GM23338 (cell line): Measurements from ENCODE around the gene ARMC9. TPM values are rescaled to one million over a fixed set of nuclear protein-coding genes. Genes with fewer than 3 reads are reported as not detected.

Experiments
- ATAC-seq: fragments of 200-7000 bp; cut with Tn5 transposase; 3 replicates; pipeline ENCODE4 v1.9.1; 2020
- DNase-seq: peaks from one replicate; pipeline ENCODE4 v3.0.0-alpha.2; 2015; ENCODE audit warnings: low spot score
- H2AFZ ChIP-seq: fragments of 200-600 bp; sonication (generic); 2 replicates; pipeline ENCODE4 v1.8.0; 2016; ENCODE audit warnings: antibody characterized with exemption, mild to moderate bottlenecking, moderate library complexity
- H3F3A ChIP-seq: fragments of 200-600 bp; sonication (generic); replicated peaks from 2 replicates; pipeline ENCODE4 v1.8.0; 2017; ENCODE audit warnings: antibody characterized with exemption, mixed run types, low read depth
- H3K27ac ChIP-seq: fragments of 200-600 bp; sonication (generic); 2 replicates; pipeline ENCODE4 v1.6.1; 2016; ENCODE audit warnings: low read depth
- H3K27me3 ChIP-seq: fragments of 200-600 bp; sonication (generic); 2 replicates; pipeline ENCODE4 v1.8.0; 2016; ENCODE audit warnings: mild to moderate bottlenecking, mixed run types, moderate library complexity; ENCODE audit not compliant: insufficient read depth
- H3K36me3 ChIP-seq: fragments of 200-600 bp; sonication (generic); 2 replicates; pipeline ENCODE4 v1.8.0; 2016; ENCODE audit warnings: mild to moderate bottlenecking; ENCODE audit not compliant: insufficient read depth
- H3K4me1 ChIP-seq: fragments of 200-600 bp; sonication (generic); 2 replicates; pipeline ENCODE4 v1.8.0; 2016; ENCODE audit warnings: mild to moderate bottlenecking, moderate library complexity; ENCODE audit not compliant: insufficient read depth
- H3K4me2 ChIP-seq: fragments of 200-600 bp; sonication (generic); 2 replicates; pipeline ENCODE4 v1.7.1; 2017; ENCODE audit warnings: mixed run types
- H3K4me3 ChIP-seq: fragments of 200-600 bp; sonication (generic); 2 replicates; pipeline ENCODE4 v1.6.1; 2016; ENCODE audit warnings: mixed run types
- H3K79me2 ChIP-seq: fragments of 200-600 bp; sonication (generic); replicated peaks from 2 replicates; pipeline ENCODE4 v1.8.0; 2017; ENCODE audit warnings: mild to moderate bottlenecking; ENCODE audit not compliant: insufficient read depth
- H3K9me2 ChIP-seq: fragments of 200-600 bp; sonication (generic); 2 replicates; pipeline ENCODE4 v1.8.0; 2017; ENCODE audit not compliant: insufficient read depth
- H4K20me1 ChIP-seq: fragments of 200-600 bp; sonication (generic); replicated peaks from 2 replicates; pipeline ENCODE4 v1.8.0; 2017; ENCODE audit warnings: mild to moderate bottlenecking; ENCODE audit not compliant: insufficient read depth
- H3K27ac Mint-ChIP-seq: 2 replicates; pipeline ENCODE4 v1.8.0; 2020; ENCODE audit warnings: inconsistent platforms, mild to moderate bottlenecking, moderate library complexity, mixed read lengths
- H3K27me3 Mint-ChIP-seq: 3 replicates; pipeline ENCODE4 v1.8.0; 2022; ENCODE audit warnings: low read depth, mild to moderate bottlenecking, moderate library complexity, mixed read lengths, inconsistent platforms; ENCODE audit not compliant: insufficient read depth, poor library complexity
- H3K36me3 Mint-ChIP-seq: 3 replicates; pipeline ENCODE4 v1.8.0; 2021; ENCODE audit warnings: low read depth, mild to moderate bottlenecking, inconsistent platforms, moderate library complexity, mixed read lengths
- H3K4me1 Mint-ChIP-seq: 3 replicates; pipeline ENCODE4 v1.8.0; 2020; ENCODE audit warnings: mild to moderate bottlenecking, inconsistent platforms, mixed read lengths
- H3K4me3 Mint-ChIP-seq: 3 replicates; pipeline ENCODE4 v1.8.0; 2021; ENCODE audit warnings: moderate library complexity, mild to moderate bottlenecking, inconsistent platforms, mixed read lengths
- H3K9me3 Mint-ChIP-seq: 3 replicates; pipeline ENCODE4 v1.8.0; 2020; ENCODE audit warnings: moderate library complexity, mild to moderate bottlenecking, inconsistent platforms, mixed read lengths
- CREB1 ChIP-seq: fragments of 250-450 bp; sonication (Bioruptor Pico); IDR thresholded peaks from 2 replicates; pipeline ENCODE4 v1.5.0; 2020; ENCODE audit warnings: low read depth, mild to moderate bottlenecking, moderate library complexity
- EZH2 ChIP-seq: fragments of 200-600 bp; sonication (generic); IDR thresholded peaks from one replicate; pipeline ENCODE4 v1.8.0; 2017; ENCODE audit warnings: antibody characterized with exemption, mild to moderate bottlenecking, low read depth; ENCODE audit not compliant: unreplicated experiment
- EZH2phosphoT487 ChIP-seq: fragments of 200-600 bp; sonication (generic); IDR thresholded peaks from one replicate; pipeline ENCODE4 v1.8.1; 2018; ENCODE audit warnings: antibody characterized with exemption; ENCODE audit not compliant: unreplicated experiment
- JUNB ChIP-seq: IDR thresholded peaks from one replicate; pipeline ENCODE4 v1.6.1; 2016; ENCODE audit warnings: antibody characterized with exemption; ENCODE audit not compliant: unreplicated experiment
- NANOG ChIP-seq: IDR thresholded peaks from 2 replicates; pipeline ENCODE4 v1.6.1; 2016; ENCODE audit warnings: antibody characterized with exemption, borderline replicate concordance
- POLR2AphosphoS5 ChIP-seq: IDR thresholded peaks from 2 replicates; pipeline ENCODE4 v1.6.1; 2016; ENCODE audit warnings: antibody characterized with exemption, low read depth
- REST ChIP-seq: IDR thresholded peaks from one replicate; pipeline ENCODE4 v1.6.1; 2018; ENCODE audit warnings: antibody characterized with exemption; ENCODE audit not compliant: unreplicated experiment
- STAT1 ChIP-seq: IDR thresholded peaks from one replicate; pipeline ENCODE4 v1.6.1; 2016; ENCODE audit warnings: antibody characterized with exemption; ENCODE audit not compliant: unreplicated experiment
- ZNF114 ChIP-seq: fragments of 250-450 bp; sonication (Bioruptor Pico); IDR thresholded peaks from 2 replicates; pipeline ENCODE4 v1.5.0; 2020; ENCODE audit warnings: mild to moderate bottlenecking, moderate library complexity
- ZNF331 ChIP-seq: fragments of 250-450 bp; sonication (Bioruptor Pico); IDR thresholded peaks from 2 replicates; pipeline ENCODE4 v1.5.0; 2020; ENCODE audit warnings: low read depth, mild to moderate bottlenecking, moderate library complexity
- polyA plus RNA-seq: library from polyadenylated mRNA; unstranded; fragments of >200 nt; fragmentation: Nextera tagmentation; extraction: Ambion mirVana; gene quantifications from 2 replicates; pipeline ENCODE4 v1.2.1, GENCODE V29; 2016
- total RNA-seq: library from RNA; depleted of rRNA; stranded (reverse); fragments of >200 nt; shearing (Covaris generic); gene quantifications from 2 replicates; pipeline ENCODE4 v1.2.3, GENCODE V29; 2014
- TF ChIP-seq, protein P1 (sequence below): IDR thresholded peaks from 2 replicates; pipeline ENCODE4 v1.6.1; 2016; ENCODE audit warnings: antibody characterized with exemption
- TF ChIP-seq, protein P2 (sequence below), 2 experiments: fragments of 200-600 bp in 1 of 2; sonication (generic) in 1 of 2; conservative IDR thresholded peaks; 2 replicates each; pipeline versions ENCODE4 v1.5.1 to v1.6.1; 2016 to 2017; ENCODE audit warnings: antibody characterized with exemption in 2 of 2, low read depth in 2 of 2, mild to moderate bottlenecking in 2 of 2, moderate library complexity in 1 of 2
- TF ChIP-seq, protein P3 (sequence below): fragments of 250-450 bp; sonication (Bioruptor Pico); IDR thresholded peaks from 2 replicates; pipeline ENCODE4 v1.5.0; 2020; ENCODE audit warnings: mild to moderate bottlenecking, moderate library complexity

ARMC9 gene
- total and polyA plus RNA-seq, 2 experiments from 2014 or later = 29.2 to 56.0 TPM

GRCh38 chr2:231185050-231185725, 13.2 kb upstream of the ARMC9 start:
- TF ChIP-seq CREB1 (CRISPR knock-in tag) = no peak
- no peak for TF ChIP-seq EZH2phosphoT487
- no peak for TF ChIP-seq NANOG
- TF ChIP-seq, protein P1, sequence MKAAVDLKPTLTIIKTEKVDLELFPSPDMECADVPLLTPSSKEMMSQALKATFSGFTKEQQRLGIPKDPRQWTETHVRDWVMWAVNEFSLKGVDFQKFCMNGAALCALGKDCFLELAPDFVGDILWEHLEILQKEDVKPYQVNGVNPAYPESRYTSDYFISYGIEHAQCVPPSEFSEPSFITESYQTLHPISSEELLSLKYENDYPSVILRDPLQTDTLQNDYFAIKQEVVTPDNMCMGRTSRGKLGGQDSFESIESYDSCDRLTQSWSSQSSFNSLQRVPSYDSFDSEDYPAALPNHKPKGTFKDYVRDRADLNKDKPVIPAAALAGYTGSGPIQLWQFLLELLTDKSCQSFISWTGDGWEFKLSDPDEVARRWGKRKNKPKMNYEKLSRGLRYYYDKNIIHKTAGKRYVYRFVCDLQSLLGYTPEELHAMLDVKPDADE = no peak
- TF ChIP-seq REST = no peak
- TF ChIP-seq, protein P2, sequence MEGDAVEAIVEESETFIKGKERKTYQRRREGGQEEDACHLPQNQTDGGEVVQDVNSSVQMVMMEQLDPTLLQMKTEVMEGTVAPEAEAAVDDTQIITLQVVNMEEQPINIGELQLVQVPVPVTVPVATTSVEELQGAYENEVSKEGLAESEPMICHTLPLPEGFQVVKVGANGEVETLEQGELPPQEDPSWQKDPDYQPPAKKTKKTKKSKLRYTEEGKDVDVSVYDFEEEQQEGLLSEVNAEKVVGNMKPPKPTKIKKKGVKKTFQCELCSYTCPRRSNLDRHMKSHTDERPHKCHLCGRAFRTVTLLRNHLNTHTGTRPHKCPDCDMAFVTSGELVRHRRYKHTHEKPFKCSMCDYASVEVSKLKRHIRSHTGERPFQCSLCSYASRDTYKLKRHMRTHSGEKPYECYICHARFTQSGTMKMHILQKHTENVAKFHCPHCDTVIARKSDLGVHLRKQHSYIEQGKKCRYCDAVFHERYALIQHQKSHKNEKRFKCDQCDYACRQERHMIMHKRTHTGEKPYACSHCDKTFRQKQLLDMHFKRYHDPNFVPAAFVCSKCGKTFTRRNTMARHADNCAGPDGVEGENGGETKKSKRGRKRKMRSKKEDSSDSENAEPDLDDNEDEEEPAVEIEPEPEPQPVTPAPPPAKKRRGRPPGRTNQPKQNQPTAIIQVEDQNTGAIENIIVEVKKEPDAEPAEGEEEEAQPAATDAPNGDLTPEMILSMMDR (conservative IDR thresholded peaks at IDR 0.05; ENCODE audit: low read depth in 2 of 2) = no peak
- TF ChIP-seq STAT1 = no peak
- no peak for TF ChIP-seq EZH2
- no peak for TF ChIP-seq JUNB
- TF ChIP-seq, protein P3, sequence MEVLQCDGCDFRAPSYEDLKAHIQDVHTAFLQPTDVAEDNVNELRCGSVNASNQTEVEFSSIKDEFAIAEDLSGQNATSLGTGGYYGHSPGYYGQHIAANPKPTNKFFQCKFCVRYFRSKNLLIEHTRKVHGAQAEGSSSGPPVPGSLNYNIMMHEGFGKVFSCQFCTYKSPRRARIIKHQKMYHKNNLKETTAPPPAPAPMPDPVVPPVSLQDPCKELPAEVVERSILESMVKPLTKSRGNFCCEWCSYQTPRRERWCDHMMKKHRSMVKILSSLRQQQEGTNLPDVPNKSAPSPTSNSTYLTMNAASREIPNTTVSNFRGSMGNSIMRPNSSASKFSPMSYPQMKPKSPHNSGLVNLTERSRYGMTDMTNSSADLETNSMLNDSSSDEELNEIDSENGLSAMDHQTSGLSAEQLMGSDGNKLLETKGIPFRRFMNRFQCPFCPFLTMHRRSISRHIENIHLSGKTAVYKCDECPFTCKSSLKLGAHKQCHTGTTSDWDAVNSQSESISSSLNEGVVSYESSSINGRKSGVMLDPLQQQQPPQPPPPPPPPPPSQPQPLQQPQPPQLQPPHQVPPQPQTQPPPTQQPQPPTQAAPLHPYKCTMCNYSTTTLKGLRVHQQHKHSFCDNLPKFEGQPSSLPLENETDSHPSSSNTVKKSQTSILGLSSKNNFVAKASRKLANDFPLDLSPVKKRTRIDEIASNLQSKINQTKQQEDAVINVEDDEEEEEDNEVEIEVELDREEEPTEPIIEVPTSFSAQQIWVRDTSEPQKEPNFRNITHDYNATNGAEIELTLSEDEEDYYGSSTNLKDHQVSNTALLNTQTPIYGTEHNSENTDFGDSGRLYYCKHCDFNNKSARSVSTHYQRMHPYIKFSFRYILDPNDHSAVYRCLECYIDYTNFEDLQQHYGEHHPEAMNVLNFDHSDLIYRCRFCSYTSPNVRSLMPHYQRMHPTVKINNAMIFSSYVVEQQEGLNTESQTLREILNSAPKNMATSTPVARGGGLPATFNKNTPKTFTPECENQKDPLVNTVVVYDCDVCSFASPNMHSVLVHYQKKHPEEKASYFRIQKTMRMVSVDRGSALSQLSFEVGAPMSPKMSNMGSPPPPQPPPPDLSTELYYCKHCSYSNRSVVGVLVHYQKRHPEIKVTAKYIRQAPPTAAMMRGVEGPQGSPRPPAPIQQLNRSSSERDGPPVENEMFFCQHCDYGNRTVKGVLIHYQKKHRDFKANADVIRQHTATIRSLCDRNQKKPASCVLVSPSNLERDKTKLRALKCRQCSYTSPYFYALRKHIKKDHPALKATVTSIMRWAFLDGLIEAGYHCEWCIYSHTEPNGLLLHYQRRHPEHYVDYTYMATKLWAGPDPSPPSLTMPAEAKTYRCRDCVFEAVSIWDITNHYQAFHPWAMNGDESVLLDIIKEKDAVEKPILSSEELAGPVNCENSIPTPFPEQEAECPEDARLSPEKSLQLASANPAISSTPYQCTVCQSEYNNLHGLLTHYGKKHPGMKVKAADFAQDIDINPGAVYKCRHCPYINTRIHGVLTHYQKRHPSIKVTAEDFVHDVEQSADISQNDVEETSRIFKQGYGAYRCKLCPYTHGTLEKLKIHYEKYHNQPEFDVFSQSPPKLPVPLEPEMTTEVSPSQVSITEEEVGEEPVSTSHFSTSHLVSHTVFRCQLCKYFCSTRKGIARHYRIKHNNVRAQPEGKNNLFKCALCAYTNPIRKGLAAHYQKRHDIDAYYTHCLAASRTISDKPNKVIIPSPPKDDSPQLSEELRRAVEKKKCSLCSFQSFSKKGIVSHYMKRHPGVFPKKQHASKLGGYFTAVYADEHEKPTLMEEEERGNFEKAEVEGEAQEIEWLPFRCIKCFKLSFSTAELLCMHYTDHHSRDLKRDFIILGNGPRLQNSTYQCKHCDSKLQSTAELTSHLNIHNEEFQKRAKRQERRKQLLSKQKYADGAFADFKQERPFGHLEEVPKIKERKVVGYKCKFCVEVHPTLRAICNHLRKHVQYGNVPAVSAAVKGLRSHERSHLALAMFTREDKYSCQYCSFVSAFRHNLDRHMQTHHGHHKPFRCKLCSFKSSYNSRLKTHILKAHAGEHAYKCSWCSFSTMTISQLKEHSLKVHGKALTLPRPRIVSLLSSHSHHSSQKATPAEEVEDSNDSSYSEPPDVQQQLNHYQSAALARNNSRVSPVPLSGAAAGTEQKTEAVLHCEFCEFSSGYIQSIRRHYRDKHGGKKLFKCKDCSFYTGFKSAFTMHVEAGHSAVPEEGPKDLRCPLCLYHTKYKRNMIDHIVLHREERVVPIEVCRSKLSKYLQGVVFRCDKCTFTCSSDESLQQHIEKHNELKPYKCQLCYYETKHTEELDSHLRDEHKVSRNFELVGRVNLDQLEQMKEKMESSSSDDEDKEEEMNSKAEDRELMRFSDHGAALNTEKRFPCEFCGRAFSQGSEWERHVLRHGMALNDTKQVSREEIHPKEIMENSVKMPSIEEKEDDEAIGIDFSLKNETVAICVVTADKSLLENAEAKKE (CRISPR knock-in tag) = no peak
- TF ChIP-seq ZNF114 (CRISPR knock-in tag) = no peak
- TF ChIP-seq POLR2AphosphoS5 = no peak
- TF ChIP-seq ZNF331 (CRISPR knock-in tag) = no peak
- Mint-ChIP-seq H3K4me3 (no peak overlapping the region), H3K36me3 (no peaks in the 10 kb centered on the region), H3K4me1 (peaks cover 23% of the 10 kb centered on the region), H3K27me3 (peaks cover 26% of the 10 kb centered on the region), H3K9me3 (no peaks in the 10 kb centered on the region), H3K27ac (no peak overlapping the region)
- Histone ChIP-seq H3K4me3 (no peak overlapping the region), H3K27ac (no peak overlapping the region), H3K79me2 (no peaks in the 10 kb centered on the region), H3K9me2 (peaks cover 3% of the 10 kb centered on the region; the same call in 1 of the 2 replicates), H3K36me3 (no peaks in the 10 kb centered on the region), H2AFZ (no peak overlapping the region), H3K4me2 (no peak overlapping the region), H3K4me1 (peaks cover 8% of the 10 kb centered on the region), H3K27me3 (no peaks in the 10 kb centered on the region), H3F3A (peaks cover 4% of the 10 kb centered on the region), H4K20me1 (no peaks in the 10 kb centered on the region)
- DNase-seq (no peak), ATAC-seq (no peak)
